SU-DHL-6 (cell line): ENCODE results near the gene PRSS50.

Source experiments
- H2AFZ ChIP-seq: fragments of 200-600 bp; sonication (generic); 2 replicates; pipeline ENCODE4 v1.6.1; 2014; ENCODE audit warnings: low read depth, mild to moderate bottlenecking, moderate library complexity, mixed read lengths, antibody characterized with exemption, low read length; ENCODE audit not compliant: severe bottlenecking
- H3F3A ChIP-seq: fragments of 200-600 bp; shearing (Covaris generic); 2 replicates; pipeline ENCODE4 v1.6.0; 2016; ENCODE audit warnings: antibody characterized with exemption, mild to moderate bottlenecking; ENCODE audit not compliant: insufficient read depth
- H3K27ac ChIP-seq: fragments of 200-600 bp; sonication (generic); 2 replicates; pipeline ENCODE4 v1.5.1; 2016; ENCODE audit warnings: low read depth, mild to moderate bottlenecking, low read length, moderate library complexity, mixed read lengths
- H3K27me3 ChIP-seq: fragments of 200-600 bp; sonication (generic), shearing (Covaris generic); 2 replicates; pipeline ENCODE4 v1.6.0; 2014; ENCODE audit warnings: mild to moderate bottlenecking, low read length
- H3K36me3 ChIP-seq: fragments of 200-600 bp; sonication (generic); 2 replicates; pipeline ENCODE4 v1.6.1; 2014; ENCODE audit warnings: mild to moderate bottlenecking, low read length, mixed read lengths
- H3K4me2 ChIP-seq: fragments of 300-600, 200-600 bp; shearing (Covaris generic), sonication (generic); 2 replicates; pipeline ENCODE4 v1.6.0; 2014; ENCODE audit warnings: low read length, low read depth, mild to moderate bottlenecking; ENCODE audit not compliant: poor library complexity, severe bottlenecking
- H3K4me3 ChIP-seq: fragments of 200-600 bp; sonication (generic); 2 replicates; pipeline ENCODE4 v1.5.1; 2014; ENCODE audit warnings: antibody characterized with exemption, low read length, mild to moderate bottlenecking, mixed read lengths; ENCODE audit not compliant: insufficient read depth, poor library complexity, severe bottlenecking
- H3K79me2 ChIP-seq: fragments of 200-600 bp; sonication (generic); 2 replicates; pipeline ENCODE4 v1.6.1; 2014; ENCODE audit warnings: mild to moderate bottlenecking, low read length, moderate library complexity; ENCODE audit not compliant: insufficient read depth
- H3K9ac ChIP-seq: fragments of 200-600 bp; sonication (generic); 2 replicates; pipeline ENCODE4 v1.7.0; 2014; ENCODE audit warnings: mild to moderate bottlenecking, low read length
- H3K9me2 ChIP-seq: fragments of 200-600 bp; sonication (generic); replicated peaks from 2 replicates; pipeline ENCODE4 v1.6.1; 2014; ENCODE audit warnings: low read length; ENCODE audit not compliant: insufficient read depth
- H3K9me3 ChIP-seq: fragments of 200-600 bp; sonication (generic); 2 replicates; pipeline ENCODE4 v1.6.1; 2014; ENCODE audit warnings: low read length, mixed read lengths; ENCODE audit not compliant: insufficient read depth
- H4K20me1 ChIP-seq: fragments of 200-600 bp; sonication (generic); 2 replicates; pipeline ENCODE4 v1.6.1; 2014; ENCODE audit warnings: low read depth, mild to moderate bottlenecking, antibody characterized with exemption, low read length, moderate library complexity, mixed read lengths
- EZH2phosphoT487 ChIP-seq: fragments of 200-600 bp; sonication (generic), shearing (Covaris generic); conservative IDR thresholded peaks from 2 replicates; pipeline ENCODE4 v1.6.1; 2018; ENCODE audit warnings: mild to moderate bottlenecking, antibody characterized with exemption, low read length, moderate library complexity, mixed read lengths
- TF ChIP-seq, protein P1 (sequence below): fragments of 200-600 bp; sonication (generic); IDR thresholded peaks from one replicate; pipeline ENCODE4 v1.5.1; 2017; ENCODE audit warnings: antibody characterized with exemption, mild to moderate bottlenecking, low read length, moderate library complexity; ENCODE audit not compliant: insufficient read depth, poor library complexity, severe bottlenecking

PRSS50 gene

DNA sequence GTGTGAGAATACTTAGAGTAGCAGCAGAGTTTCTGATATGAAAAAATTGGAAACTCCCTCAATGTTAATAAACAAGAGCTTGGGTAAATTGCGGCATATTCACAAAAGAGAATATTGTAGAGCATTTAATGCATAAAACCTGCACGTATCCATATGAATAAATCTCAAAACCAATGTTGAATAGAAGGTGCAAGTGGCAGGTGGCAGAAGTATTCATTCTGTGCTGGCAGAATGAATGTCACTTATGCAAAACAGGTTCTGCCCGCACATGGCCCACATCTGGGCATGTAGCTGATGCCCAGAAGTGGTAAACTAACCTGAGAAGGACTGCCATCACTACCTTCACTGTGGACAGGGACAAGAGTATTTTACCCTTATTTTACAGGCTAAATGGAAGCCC is 14.1 kb upstream of the PRSS50 start:
- Histone ChIP-seq H3K9me3 (no peaks in the 10 kb centered on the region), H2AFZ (no peak overlapping the region), H3K79me2 (no peaks in the 10 kb centered on the region), H4K20me1 (no peaks in the 10 kb centered on the region), H3K27me3 (no peaks in the 10 kb centered on the region), H3K36me3 (no peaks in the 10 kb centered on the region), H3K4me2 (no peak overlapping the region), H3F3A (no peaks in the 10 kb centered on the region), H3K9me2 (no peaks in the 10 kb centered on the region), H3K27ac (no peak overlapping the region), H3K4me3 (no peak overlapping the region), H3K9ac (no peak overlapping the region)
- TF ChIP-seq, protein P1, sequence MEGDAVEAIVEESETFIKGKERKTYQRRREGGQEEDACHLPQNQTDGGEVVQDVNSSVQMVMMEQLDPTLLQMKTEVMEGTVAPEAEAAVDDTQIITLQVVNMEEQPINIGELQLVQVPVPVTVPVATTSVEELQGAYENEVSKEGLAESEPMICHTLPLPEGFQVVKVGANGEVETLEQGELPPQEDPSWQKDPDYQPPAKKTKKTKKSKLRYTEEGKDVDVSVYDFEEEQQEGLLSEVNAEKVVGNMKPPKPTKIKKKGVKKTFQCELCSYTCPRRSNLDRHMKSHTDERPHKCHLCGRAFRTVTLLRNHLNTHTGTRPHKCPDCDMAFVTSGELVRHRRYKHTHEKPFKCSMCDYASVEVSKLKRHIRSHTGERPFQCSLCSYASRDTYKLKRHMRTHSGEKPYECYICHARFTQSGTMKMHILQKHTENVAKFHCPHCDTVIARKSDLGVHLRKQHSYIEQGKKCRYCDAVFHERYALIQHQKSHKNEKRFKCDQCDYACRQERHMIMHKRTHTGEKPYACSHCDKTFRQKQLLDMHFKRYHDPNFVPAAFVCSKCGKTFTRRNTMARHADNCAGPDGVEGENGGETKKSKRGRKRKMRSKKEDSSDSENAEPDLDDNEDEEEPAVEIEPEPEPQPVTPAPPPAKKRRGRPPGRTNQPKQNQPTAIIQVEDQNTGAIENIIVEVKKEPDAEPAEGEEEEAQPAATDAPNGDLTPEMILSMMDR: no peak
- TF ChIP-seq EZH2phosphoT487: no peak

DNA sequence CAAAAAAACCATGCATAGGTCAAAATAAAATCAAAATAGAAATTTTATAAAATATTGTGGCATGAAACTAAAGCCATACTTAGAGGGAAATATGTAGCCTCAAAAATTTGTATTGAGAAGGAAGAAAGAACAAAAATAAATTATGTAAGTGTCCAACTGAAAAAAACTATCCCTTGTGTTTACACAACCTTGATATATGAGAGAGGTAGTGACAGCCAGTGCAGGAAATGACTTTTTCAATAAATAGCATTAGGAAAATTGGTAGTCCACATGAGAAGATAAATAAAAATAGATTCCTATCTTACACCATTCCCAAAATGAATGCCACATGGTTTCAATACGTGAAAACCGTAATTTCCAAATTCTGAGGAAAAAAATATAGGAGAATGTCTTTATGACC is 13.2 kb upstream of the PRSS50 start:
- Histone ChIP-seq H3K9me2 (no peaks in the 10 kb centered on the region), H3K27me3 (no peaks in the 10 kb centered on the region), H3F3A (no peaks in the 10 kb centered on the region), H3K4me3 (no peak overlapping the region), H3K9me3 (no peaks in the 10 kb centered on the region), H4K20me1 (no peaks in the 10 kb centered on the region), H2AFZ (no peak overlapping the region), H3K4me2 (no peak overlapping the region), H3K9ac (no peak overlapping the region), H3K36me3 (no peaks in the 10 kb centered on the region), H3K27ac (no peak overlapping the region), H3K79me2 (no peaks in the 10 kb centered on the region)
- TF ChIP-seq, protein P1: no peak
- TF ChIP-seq EZH2phosphoT487: no peak

DNA sequence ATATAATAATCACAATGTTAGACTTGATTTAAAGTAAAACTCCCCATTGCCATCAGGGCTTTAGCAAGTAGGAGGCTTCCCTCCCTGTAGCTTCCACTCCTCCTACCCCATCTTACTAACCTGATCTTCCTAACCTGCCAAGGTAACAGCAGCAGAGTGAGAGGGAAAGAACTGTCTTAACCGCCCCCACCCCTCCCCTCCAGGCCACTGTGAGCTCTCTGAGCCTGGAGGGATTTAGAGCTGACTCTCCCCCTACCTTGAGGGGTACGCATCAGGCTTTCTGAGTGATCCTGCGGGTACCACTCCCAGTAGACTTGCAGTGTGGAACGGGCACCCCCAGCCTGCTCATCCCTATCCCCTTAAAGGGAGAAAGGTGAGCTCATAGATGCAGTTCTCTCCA is 11.4 kb upstream of the PRSS50 start:
- no peaks in the 10 kb centered on the region for H3K79me2 ChIP-seq
- H3K9me3 ChIP-seq: no peaks in the 10 kb centered on the region
- no peak overlapping the region for H3K27ac ChIP-seq
- no peaks in the 10 kb centered on the region for H3K36me3 ChIP-seq
- no peaks in the 10 kb centered on the region for H3F3A ChIP-seq
- no peak overlapping the region for H3K9ac ChIP-seq
- H4K20me1 ChIP-seq: no peaks in the 10 kb centered on the region
- H3K4me2 ChIP-seq: no peak overlapping the region
- TF ChIP-seq, protein P1: no peak
- no peak for TF ChIP-seq EZH2phosphoT487
- no peaks in the 10 kb centered on the region for H3K27me3 ChIP-seq
- no peak overlapping the region for H3K4me3 ChIP-seq
- H2AFZ ChIP-seq: no peak overlapping the region
- no peaks in the 10 kb centered on the region for H3K9me2 ChIP-seq
